Loucy (cell line): ENCODE data around the gene REC114.

Experiments
- H2AFZ ChIP-seq: fragments of 200-600 bp; sonication (generic); 2 replicates; pipeline ENCODE4 v1.6.0; 2016; ENCODE audit warnings: antibody characterized with exemption, mild to moderate bottlenecking, low read length, moderate library complexity
- H3F3A ChIP-seq: fragments of 200-600 bp; 2 replicates; pipeline ENCODE4 v1.6.0; 2016; ENCODE audit warnings: antibody characterized with exemption, low read depth, mild to moderate bottlenecking
- H3K27me3 ChIP-seq: fragments of 200-600 bp; sonication (generic); 2 replicates; pipeline ENCODE4 v1.6.1; 2014; ENCODE audit warnings: low read length, mild to moderate bottlenecking; ENCODE audit not compliant: insufficient read depth, poor library complexity, severe bottlenecking
- H3K36me3 ChIP-seq: fragments of 200-600 bp; sonication (generic); 2 replicates; pipeline ENCODE4 v1.6.1; 2016; ENCODE audit warnings: low read length; ENCODE audit not compliant: insufficient read depth
- H3K4me1 ChIP-seq: fragments of 200-600 bp; sonication (generic); 2 replicates; pipeline ENCODE4 v1.5.1; 2014; ENCODE audit warnings: low read length, mild to moderate bottlenecking; ENCODE audit not compliant: insufficient read depth, poor library complexity, severe bottlenecking
- H3K4me2 ChIP-seq: fragments of 200-600 bp; sonication (generic); 2 replicates; pipeline ENCODE4 v1.6.0; 2014; ENCODE audit warnings: antibody characterized with exemption, low read length, low read depth, mild to moderate bottlenecking; ENCODE audit not compliant: poor library complexity, severe bottlenecking
- H3K4me3 ChIP-seq: fragments of 200-600 bp; sonication (generic); 2 replicates; pipeline ENCODE4 v1.5.1; 2014; ENCODE audit warnings: low read length, mild to moderate bottlenecking, mixed read lengths; ENCODE audit not compliant: poor library complexity, severe bottlenecking
- H3K79me2 ChIP-seq: fragments of 200-600 bp; sonication (generic); 2 replicates; pipeline ENCODE4 v1.6.1; 2014; ENCODE audit warnings: low read length; ENCODE audit not compliant: insufficient read depth
- H3K9ac ChIP-seq: fragments of 200-600 bp; sonication (generic); 2 replicates; pipeline ENCODE4 v1.6.0; 2014; ENCODE audit warnings: mild to moderate bottlenecking, low read depth, low read length, moderate library complexity; ENCODE audit not compliant: poor library complexity, severe bottlenecking
- H3K9me2 ChIP-seq: fragments of 200-600 bp; sonication (generic); replicated peaks from 2 replicates; pipeline ENCODE4 v1.6.1; 2016; ENCODE audit warnings: low read depth, low read length, mixed read lengths
- H3K9me3 ChIP-seq: fragments of 200-600 bp; sonication (generic); 2 replicates; pipeline ENCODE4 v1.6.1; 2014; ENCODE audit warnings: mild to moderate bottlenecking, antibody characterized with exemption, low read length, low read depth; ENCODE audit not compliant: insufficient read depth
- H4K20me1 ChIP-seq: fragments of 200-600 bp; sonication (generic); 2 replicates; pipeline ENCODE4 v1.6.0; 2014; ENCODE audit warnings: antibody characterized with exemption, low read length, mild to moderate bottlenecking; ENCODE audit not compliant: insufficient read depth, poor library complexity, severe bottlenecking
- CTCF ChIP-seq: fragments of 200-600 bp; sonication (generic); conservative IDR thresholded peaks from 2 replicates; pipeline ENCODE4 v1.5.1; 2014; ENCODE audit warnings: mild to moderate bottlenecking, antibody characterized with exemption, low read length
- EZH2phosphoT487 ChIP-seq: fragments of 200-600 bp; IDR thresholded peaks from 2 replicates; pipeline ENCODE4 v1.6.1; 2018; ENCODE audit warnings: antibody characterized with exemption, mild to moderate bottlenecking, moderate library complexity, borderline replicate concordance

Gene REC114

GRCh38 chr15:73403171-73403570, 39.8 kb upstream of the REC114 start:
- Histone ChIP-seq H4K20me1 (no peaks in the 10 kb centered on the region), H3F3A (no peaks in the 10 kb centered on the region; the same call in 1 of the 2 replicates), H3K9me3 (no peaks in the 10 kb centered on the region), H3K4me1 (no peaks in the 10 kb centered on the region), H3K27me3 (no peaks in the 10 kb centered on the region), H3K36me3 (no peaks in the 10 kb centered on the region), H3K4me2 (no peak overlapping the region), H3K4me3 (no peak overlapping the region), H3K9me2 (no peaks in the 10 kb centered on the region), H3K9ac (no peak overlapping the region), H3K79me2 (no peaks in the 10 kb centered on the region), H2AFZ (no peak overlapping the region)
- TF ChIP-seq CTCF (no peak), EZH2phosphoT487 (no peak)

- TF ChIP-seq EZH2phosphoT487 (no peak), CTCF (no peak)
- no peaks in the 10 kb centered on the region for H3K9me2 ChIP-seq
Observed at GRCh38 chr15:73414876-73415275, 28.1 kb upstream of the REC114 start.

GRCh38 chr15:73424506-73424905, 18.5 kb upstream of the REC114 start:
- Histone ChIP-seq H3F3A (no peaks in the 10 kb centered on the region), H4K20me1 (no peaks in the 10 kb centered on the region), H3K9me3 (no peaks in the 10 kb centered on the region), H3K27me3 (no peaks in the 10 kb centered on the region), H3K9ac (no peak overlapping the region), H3K4me3 (no peak overlapping the region), H3K4me1 (no peaks in the 10 kb centered on the region), H2AFZ (no peak overlapping the region), H3K9me2 (no peaks in the 10 kb centered on the region), H3K4me2 (no peak overlapping the region), H3K79me2 (no peaks in the 10 kb centered on the region), H3K36me3 (no peaks in the 10 kb centered on the region)
- TF ChIP-seq EZH2phosphoT487 (no peak), CTCF (no peak)

More at GRCh38 chr15:73414876-73415275, 28.1 kb upstream of the REC114 start:
- Histone ChIP-seq H4K20me1 (no peaks in the 10 kb centered on the region), H3K4me1 (no peaks in the 10 kb centered on the region), H3K9ac (no peak overlapping the region), H3K4me2 (no peak overlapping the region), H3F3A (no peaks in the 10 kb centered on the region), H3K4me3 (no peak overlapping the region), H3K27me3 (no peaks in the 10 kb centered on the region), H3K79me2 (no peaks in the 10 kb centered on the region), H3K36me3 (no peaks in the 10 kb centered on the region), H2AFZ (no peak overlapping the region), H3K9me3 (no peaks in the 10 kb centered on the region)
